GM23338 (cell line): Measurements from ENCODE around the gene ATG7. TPM values are rescaled to one million over a fixed set of nuclear protein-coding genes. Genes with fewer than 3 reads are reported as not detected.
"Not testable (repeated sequence)": the region's sequence is repeated elsewhere in the genome, so short reads cannot be mapped to it uniquely, and the experiment has no call there.

Source experiments
- ATAC-seq: fragments of 200-7000 bp; cut with Tn5 transposase; 3 replicates; pipeline ENCODE4 v1.9.1; 2020
- DNase-seq: peaks from one replicate; pipeline ENCODE4 v3.0.0-alpha.2; 2015; ENCODE audit warnings: low spot score
- H2AFZ ChIP-seq: fragments of 200-600 bp; sonication (generic); 2 replicates; pipeline ENCODE4 v1.8.0; 2016; ENCODE audit warnings: antibody characterized with exemption, mild to moderate bottlenecking, moderate library complexity
- H3F3A ChIP-seq: fragments of 200-600 bp; sonication (generic); replicated peaks from 2 replicates; pipeline ENCODE4 v1.8.0; 2017; ENCODE audit warnings: antibody characterized with exemption, mixed run types, low read depth
- H3K27ac ChIP-seq: fragments of 200-600 bp; sonication (generic); 2 replicates; pipeline ENCODE4 v1.6.1; 2016; ENCODE audit warnings: low read depth
- H3K27me3 ChIP-seq: fragments of 200-600 bp; sonication (generic); 2 replicates; pipeline ENCODE4 v1.8.0; 2016; ENCODE audit warnings: mild to moderate bottlenecking, mixed run types, moderate library complexity; ENCODE audit not compliant: insufficient read depth
- H3K36me3 ChIP-seq: fragments of 200-600 bp; sonication (generic); 2 replicates; pipeline ENCODE4 v1.8.0; 2016; ENCODE audit warnings: mild to moderate bottlenecking; ENCODE audit not compliant: insufficient read depth
- H3K4me1 ChIP-seq: fragments of 200-600 bp; sonication (generic); 2 replicates; pipeline ENCODE4 v1.8.0; 2016; ENCODE audit warnings: mild to moderate bottlenecking, moderate library complexity; ENCODE audit not compliant: insufficient read depth
- H3K4me2 ChIP-seq: fragments of 200-600 bp; sonication (generic); 2 replicates; pipeline ENCODE4 v1.7.1; 2017; ENCODE audit warnings: mixed run types
- H3K4me3 ChIP-seq: fragments of 200-600 bp; sonication (generic); 2 replicates; pipeline ENCODE4 v1.6.1; 2016; ENCODE audit warnings: mixed run types
- H3K79me2 ChIP-seq: fragments of 200-600 bp; sonication (generic); replicated peaks from 2 replicates; pipeline ENCODE4 v1.8.0; 2017; ENCODE audit warnings: mild to moderate bottlenecking; ENCODE audit not compliant: insufficient read depth
- H3K9me2 ChIP-seq: fragments of 200-600 bp; sonication (generic); 2 replicates; pipeline ENCODE4 v1.8.0; 2017; ENCODE audit not compliant: insufficient read depth
- H4K20me1 ChIP-seq: fragments of 200-600 bp; sonication (generic); replicated peaks from 2 replicates; pipeline ENCODE4 v1.8.0; 2017; ENCODE audit warnings: mild to moderate bottlenecking; ENCODE audit not compliant: insufficient read depth
- H3K27ac Mint-ChIP-seq: 2 replicates; pipeline ENCODE4 v1.8.0; 2020; ENCODE audit warnings: inconsistent platforms, mild to moderate bottlenecking, moderate library complexity, mixed read lengths
- H3K27me3 Mint-ChIP-seq: 3 replicates; pipeline ENCODE4 v1.8.0; 2022; ENCODE audit warnings: low read depth, mild to moderate bottlenecking, moderate library complexity, mixed read lengths, inconsistent platforms; ENCODE audit not compliant: insufficient read depth, poor library complexity
- H3K36me3 Mint-ChIP-seq: 3 replicates; pipeline ENCODE4 v1.8.0; 2021; ENCODE audit warnings: low read depth, mild to moderate bottlenecking, inconsistent platforms, moderate library complexity, mixed read lengths
- H3K4me1 Mint-ChIP-seq: 3 replicates; pipeline ENCODE4 v1.8.0; 2020; ENCODE audit warnings: mild to moderate bottlenecking, inconsistent platforms, mixed read lengths
- H3K4me3 Mint-ChIP-seq: 3 replicates; pipeline ENCODE4 v1.8.0; 2021; ENCODE audit warnings: moderate library complexity, mild to moderate bottlenecking, inconsistent platforms, mixed read lengths
- H3K9me3 Mint-ChIP-seq: 3 replicates; pipeline ENCODE4 v1.8.0; 2020; ENCODE audit warnings: moderate library complexity, mild to moderate bottlenecking, inconsistent platforms, mixed read lengths
- CREB1 ChIP-seq: fragments of 250-450 bp; sonication (Bioruptor Pico); IDR thresholded peaks from 2 replicates; pipeline ENCODE4 v1.5.0; 2020; ENCODE audit warnings: low read depth, mild to moderate bottlenecking, moderate library complexity
- CTCF ChIP-seq, 2 experiments: fragments of 200-600 bp in 1 of 2; sonication (generic) in 1 of 2; conservative IDR thresholded peaks; 2 replicates each; pipeline versions ENCODE4 v1.5.1 to v1.6.1; 2016 to 2017; ENCODE audit warnings: antibody characterized with exemption in 2 of 2, low read depth in 2 of 2, mild to moderate bottlenecking in 2 of 2, moderate library complexity in 1 of 2
- ETS1 ChIP-seq: IDR thresholded peaks from 2 replicates; pipeline ENCODE4 v1.6.1; 2016; ENCODE audit warnings: antibody characterized with exemption
- EZH2 ChIP-seq: fragments of 200-600 bp; sonication (generic); IDR thresholded peaks from one replicate; pipeline ENCODE4 v1.8.0; 2017; ENCODE audit warnings: antibody characterized with exemption, mild to moderate bottlenecking, low read depth; ENCODE audit not compliant: unreplicated experiment
- EZH2phosphoT487 ChIP-seq: fragments of 200-600 bp; sonication (generic); IDR thresholded peaks from one replicate; pipeline ENCODE4 v1.8.1; 2018; ENCODE audit warnings: antibody characterized with exemption; ENCODE audit not compliant: unreplicated experiment
- JUNB ChIP-seq: IDR thresholded peaks from one replicate; pipeline ENCODE4 v1.6.1; 2016; ENCODE audit warnings: antibody characterized with exemption; ENCODE audit not compliant: unreplicated experiment
- NANOG ChIP-seq: IDR thresholded peaks from 2 replicates; pipeline ENCODE4 v1.6.1; 2016; ENCODE audit warnings: antibody characterized with exemption, borderline replicate concordance
- POLR2AphosphoS5 ChIP-seq: IDR thresholded peaks from 2 replicates; pipeline ENCODE4 v1.6.1; 2016; ENCODE audit warnings: antibody characterized with exemption, low read depth
- STAT1 ChIP-seq: IDR thresholded peaks from one replicate; pipeline ENCODE4 v1.6.1; 2016; ENCODE audit warnings: antibody characterized with exemption; ENCODE audit not compliant: unreplicated experiment
- ZNF114 ChIP-seq: fragments of 250-450 bp; sonication (Bioruptor Pico); IDR thresholded peaks from 2 replicates; pipeline ENCODE4 v1.5.0; 2020; ENCODE audit warnings: mild to moderate bottlenecking, moderate library complexity
- ZNF331 ChIP-seq: fragments of 250-450 bp; sonication (Bioruptor Pico); IDR thresholded peaks from 2 replicates; pipeline ENCODE4 v1.5.0; 2020; ENCODE audit warnings: low read depth, mild to moderate bottlenecking, moderate library complexity
- polyA plus RNA-seq: library from polyadenylated mRNA; unstranded; fragments of >200 nt; fragmentation: Nextera tagmentation; extraction: Ambion mirVana; gene quantifications from 2 replicates; pipeline ENCODE4 v1.2.1, GENCODE V29; 2016
- total RNA-seq: library from RNA; depleted of rRNA; stranded (reverse); fragments of >200 nt; shearing (Covaris generic); gene quantifications from 2 replicates; pipeline ENCODE4 v1.2.3, GENCODE V29; 2014

Gene ATG7
- total and polyA plus RNA-seq, 2 experiments from 2014 or later, result 16.2 to 36.7 TPM

GRCh38 chr3:11346416-11346815 lies 74.2 kb downstream of the ATG7 start (continued):
- no peak for TF ChIP-seq NANOG
- TF ChIP-seq CREB1 (CRISPR knock-in tag), result no peak
- no peak for TF ChIP-seq POLR2AphosphoS5
- no peak for TF ChIP-seq EZH2
- TF ChIP-seq ETS1, result no peak

GRCh38 chr3:11348877-11349276 lies 76.7 kb downstream of the ATG7 start:
- not testable (repeated sequence) for H3K27me3 ChIP-seq, H3K4me3 ChIP-seq, H3K4me1 Mint-ChIP-seq, H3K27me3 Mint-ChIP-seq, H3K79me2 ChIP-seq, ATAC-seq, H3K4me3 Mint-ChIP-seq, H3K36me3 ChIP-seq, H3K27ac ChIP-seq, H3K4me1 ChIP-seq, H3F3A ChIP-seq, H3K4me2 ChIP-seq, H4K20me1 ChIP-seq, H2AFZ ChIP-seq, H3K9me3 Mint-ChIP-seq, H3K27ac Mint-ChIP-seq, DNase-seq, H3K9me2 ChIP-seq
- peaks cover 32% of the 10 kb centered on the region for H3K36me3 Mint-ChIP-seq

GRCh38 chr3:11349446-11349845 lies 77.2 kb downstream of the ATG7 start:
- Histone ChIP-seq H3K4me1 (no peaks in the 10 kb centered on the region), H4K20me1 (no peaks in the 10 kb centered on the region), H2AFZ (no peak overlapping the region)
- TF ChIP-seq ZNF114 (CRISPR knock-in tag) (no peak), EZH2 (no peak), JUNB (no peak), CTCF (conservative IDR thresholded peaks at IDR 0.05; ENCODE audit: low read depth in 2 of 2) (no peak), EZH2phosphoT487 (no peak), ZNF331 (CRISPR knock-in tag) (no peak), ETS1 (no peak), POLR2AphosphoS5 (no peak), CREB1 (CRISPR knock-in tag) (no peak), STAT1 (no peak), NANOG (no peak)

More at GRCh38 chr3:11349446-11349845, 77.2 kb downstream of the ATG7 start:
- Histone ChIP-seq H3F3A (no peaks in the 10 kb centered on the region), H3K27me3 (no peaks in the 10 kb centered on the region), H3K27ac (no peak overlapping the region), H3K4me2 (no peak overlapping the region), H3K9me2 (no peaks in the 10 kb centered on the region), H3K4me3 (no peak overlapping the region), H3K79me2 (no peaks in the 10 kb centered on the region), H3K36me3 (peaks cover 6% of the 10 kb centered on the region)
- Mint-ChIP-seq H3K36me3 (peaks cover 29% of the 10 kb centered on the region), H3K27me3 (peaks cover 1% of the 10 kb centered on the region), H3K9me3 (peaks cover 6% of the 10 kb centered on the region; the same call in 2 of the 3 replicates), H3K4me1 (no peaks in the 10 kb centered on the region), H3K27ac (no peak overlapping the region), H3K4me3 (no peak overlapping the region)
- no peak for DNase-seq
- no peak for ATAC-seq
